Endothelial cell of umbilical vein (primary cell): Measurements from ENCODE around the gene PHF3. TPM values are rescaled to one million over a fixed set of nuclear protein-coding genes. Genes with fewer than 3 reads are reported as not detected.

Experiments
- BruUV-seq: library from RNA; stranded (reverse); fragments of 400-500 nt; replicated peaks from 2 replicates; lab custom pipeline; 2021; lab: Mats Ljungman, UMichigan
- CTCF ChIA-PET: fragments of 300-600, 350-600 bp; sonication (Branson Sonifier 250); formaldehyde crosslinking; loops from one replicate; lab custom pipeline; 2021; ENCODE audit warnings: antibody characterized with exemption, inconsistent platforms; lab: Charles Lee
- POLR2A ChIA-PET: fragments of 300-600, 350-600 bp; sonication (Branson Sonifier 250); formaldehyde crosslinking; loops from one replicate; lab custom pipeline; 2021; ENCODE audit warnings: antibody characterized with exemption, inconsistent platforms; lab: Charles Lee
- DNase-seq: peaks from one replicate; pipeline ENCODE4 v3.0.0-alpha.2; 2011; ENCODE audit warnings: low read depth, low spot score
- FAIRE-seq: peaks from 2 replicates; lab custom pipeline; 2011; peaks lifted over from hg19 to GRCh38; lab: Jason Lieb, UNC
- H2AFZ ChIP-seq: 2 replicates; pipeline ENCODE4 v1.6.0; 2012; ENCODE audit warnings: low read depth, low read length, control low read depth, inconsistent platforms
- H3K27ac ChIP-seq: 2 replicates; pipeline ENCODE4 v1.5.1; 2011; ENCODE audit warnings: low read depth, mild to moderate bottlenecking, control low read depth, low read length, moderate library complexity; ENCODE audit not compliant: insufficient read depth
- H3K27me3 ChIP-seq, 2 experiments: 2 replicates each; pipeline versions ENCODE4 v1.6.0 to v1.6.1; 2011; ENCODE audit warnings: low read length in 2 of 2, mixed read lengths in 1 of 2; ENCODE audit not compliant: control insufficient read depth in 2 of 2, insufficient read depth in 2 of 2
- H3K36me3 ChIP-seq, 2 experiments: 2 replicates in 1 of 2; 3 replicates in 1 of 2; pipeline ENCODE4 v1.5.1; 2011; ENCODE audit warnings: low read length in 2 of 2, mild to moderate bottlenecking in 1 of 2, moderate library complexity in 1 of 2; ENCODE audit not compliant: control insufficient read depth in 2 of 2, insufficient read depth in 2 of 2; ENCODE audit errors: extremely low read depth in 1 of 2
- H3K4me1 ChIP-seq: 3 replicates; pipeline ENCODE4 v1.5.1; 2011; ENCODE audit warnings: mild to moderate bottlenecking, low read length; ENCODE audit not compliant: control insufficient read depth, insufficient read depth; ENCODE audit errors: extremely low read depth
- H3K4me2 ChIP-seq: 2 replicates; pipeline ENCODE4 v1.6.1; 2011; ENCODE audit warnings: low read length, control low read depth, mixed read lengths; ENCODE audit not compliant: insufficient read depth
- H3K4me3 ChIP-seq, 3 experiments: fragments of 200-600 bp in 1 of 3; sonication (generic), shearing (Covaris generic) in 1 of 3; replicated peaks in 1 of 3; 2 replicates each; pipeline ENCODE4 v1.5.1; 2011 to 2016; ENCODE audit warnings: control low read depth in 3 of 3, low read length in 3 of 3, mild to moderate bottlenecking in 2 of 3, inconsistent platforms in 1 of 3, low read depth in 1 of 3, moderate library complexity in 1 of 3; ENCODE audit not compliant: insufficient read depth in 1 of 3
- H3K79me2 ChIP-seq: 2 replicates; pipeline ENCODE4 v1.6.0; 2012; ENCODE audit warnings: low read length, inconsistent platforms; ENCODE audit not compliant: control insufficient read depth, insufficient read depth
- H3K9ac ChIP-seq: replicated peaks from 2 replicates; pipeline ENCODE3; 2011; ENCODE audit warnings: low read length, control low read depth; ENCODE audit not compliant: insufficient read depth; ENCODE audit errors: extremely low read depth
- H3K9me1 ChIP-seq: replicated peaks from 3 replicates; pipeline ENCODE4 v1.6.0; 2011; ENCODE audit warnings: mild to moderate bottlenecking, low read length; ENCODE audit not compliant: control insufficient read depth, insufficient read depth; ENCODE audit errors: extremely low read depth
- H3K9me3 ChIP-seq: replicated peaks from 2 replicates; pipeline ENCODE4 v1.5.1; 2012; ENCODE audit warnings: low read length, inconsistent platforms; ENCODE audit not compliant: control insufficient read depth, insufficient read depth
- H4K20me1 ChIP-seq: replicated peaks from 2 replicates; pipeline ENCODE3; 2011; ENCODE audit warnings: mild to moderate bottlenecking, low read length; ENCODE audit not compliant: control insufficient read depth, insufficient read depth; ENCODE audit errors: extremely low read depth
- CTCF ChIP-seq, 2 donors: IDR thresholded peaks; 1 replicate in 1 of 2; 2 replicates in 1 of 2; pipeline ENCODE4 v1.5.1; 2011; ENCODE audit warnings: low read length in 2 of 2, mild to moderate bottlenecking in 2 of 2, moderate library complexity in 2 of 2, control low read depth in 1 of 2, inconsistent platforms in 1 of 2, low read depth in 1 of 2; ENCODE audit not compliant: insufficient read depth in 1 of 2; ENCODE audit errors: extremely low read depth in 1 of 2
- EZH2 ChIP-seq: IDR thresholded peaks from 2 replicates; pipeline ENCODE4 v1.6.1; 2012; ENCODE audit warnings: borderline replicate concordance, low read depth, mild to moderate bottlenecking, moderate library complexity, low read length, inconsistent platforms; ENCODE audit not compliant: severe bottlenecking
- FOS ChIP-seq: IDR thresholded peaks from 2 replicates; pipeline ENCODE4 v1.6.1; 2011; ENCODE audit warnings: mild to moderate bottlenecking, low read length, moderate library complexity, borderline replicate concordance; ENCODE audit not compliant: insufficient read depth
- GATA2 ChIP-seq: IDR thresholded peaks from 2 replicates; pipeline ENCODE4 v1.7.0; 2011; ENCODE audit warnings: low read depth, mild to moderate bottlenecking, moderate library complexity, mixed read lengths, low read length; ENCODE audit not compliant: insufficient read length, insufficient read depth
- JUN ChIP-seq: IDR thresholded peaks from 2 replicates; pipeline ENCODE4 v1.6.1; 2011; ENCODE audit warnings: borderline replicate concordance, low read depth; ENCODE audit not compliant: insufficient read length, insufficient read depth
- MAX ChIP-seq: IDR thresholded peaks from 2 replicates; pipeline ENCODE4 v1.6.1; 2011; ENCODE audit not compliant: insufficient read depth, insufficient read length
- MYC ChIP-seq: IDR thresholded peaks from one replicate; pipeline ENCODE4 v1.6.1; 2011; ENCODE audit warnings: mild to moderate bottlenecking, low read depth, low read length
- POLR2A ChIP-seq: IDR thresholded peaks from 2 replicates; pipeline ENCODE4 v1.6.1; 2012; ENCODE audit warnings: low read depth, mild to moderate bottlenecking, control low read depth, low read length
- POLR2AphosphoS5 ChIP-seq: IDR thresholded peaks from 2 replicates; pipeline ENCODE4 v1.6.1; 2012; ENCODE audit warnings: low read depth, mild to moderate bottlenecking, control low read depth, low read length, moderate library complexity; ENCODE audit not compliant: insufficient read depth
- dilution Hi-C: fragments of 300-500 bp; cut with MboI; formaldehyde crosslinking; loops from one replicate; pipeline ENCODE4 v1.15.0; 2019; ENCODE audit warnings: low sequenced_read_pairs; ENCODE audit not compliant: extremely low pct_ligation_motif_present
- intact Hi-C: fragments of 100-400 bp; cut with micrococcal nuclease; formaldehyde crosslinking; loops from one replicate; pipeline ENCODE4 v1.10.0; 2022
- polyA plus RNA-seq, 4 experiments: library from polyadenylated mRNA; depleted of rRNA in 3 of 4; stranded (reverse) in 3 of 4; unstranded in 1 of 4; fragments of >200 nt; gene quantifications; 2 replicates each; pipeline versions ENCODE4 v1.2.1 to v1.2.3, GENCODE V29; 2011 to 2012; ENCODE audit warnings: missing spikeins in 1 of 4
- total RNA-seq: library from RNA; stranded (reverse); gene quantifications from 2 replicates; pipeline ENCODE4 v1.2.3, GENCODE V29; 2021

The PHF3 gene
- total and polyA plus RNA-seq, 2 donors (not counting 3 experiments of a cell fraction or from before 2014, with no cell fraction given) = 4.6 to 29.6 TPM

- Histone ChIP-seq H3K4me3 (no peak overlapping the region), H3K79me2 (no peaks in the 10 kb centered on the region), H3K36me3 (no peaks in the 10 kb centered on the region), H4K20me1 (no peaks in the 10 kb centered on the region), H3K27ac (no peak overlapping the region), H3K4me1 (no peaks in the 10 kb centered on the region), H2AFZ (no peak overlapping the region), H3K9me1 (no peaks in the 10 kb centered on the region), H3K4me2 (no peak overlapping the region), H3K9ac (no peak overlapping the region), H3K9me3 (no peaks in the 10 kb centered on the region), H3K27me3 (no peaks in the 10 kb centered on the region)
- POLR2A ChIA-PET = no interaction called here
- dilution Hi-C loops (no loop called here), intact Hi-C loops (no loop called here)
- BruUV-seq = no TSS peak
- FAIRE-seq (no peak), DNase-seq (no peak)
- CTCF ChIA-PET = interaction anchor here (4.0 kb wide), 1 partner anchor 13 kb away, joined by 25 read pairs; no protein-coding TSS in a partner anchor
- TF ChIP-seq MYC (no peak), EZH2 (no peak), MAX (no peak), POLR2A (no peak), GATA2 (no peak), POLR2AphosphoS5 (no peak), FOS (no peak), CTCF (IDR thresholded peaks at IDR 0.05; ENCODE audit: extremely low read depth in 1 of 2, insufficient read depth in 1 of 2, low read depth in 1 of 2, low read length in 2 of 2) (no peak), JUN (no peak)
These were observed 24.7 kb upstream of the PHF3 start for GRCh38 chr6:63610944-63611343.
